T-helper 2 cell treated with Interferon-gamma antibody and Interleukin-4, amounts not matched to agents 100 ng/mL and 5 ng/mL, for 36 hours (primary cell): ENCODE measurements around the gene STYK1. TPM values are rescaled to one million over a fixed set of nuclear protein-coding genes. Genes with fewer than 3 reads are reported as not detected.

Source experiments
- intact Hi-C: fragments of 100-400 bp; cut with micrococcal nuclease; formaldehyde crosslinking; loops from one replicate; pipeline ENCODE4 v1.15.1; 2023
- total RNA-seq: library from RNA; stranded (reverse); gene quantifications from 2 replicates; pipeline ENCODE4 v1.2.3, GENCODE V29; 2022

Gene STYK1, protein sequence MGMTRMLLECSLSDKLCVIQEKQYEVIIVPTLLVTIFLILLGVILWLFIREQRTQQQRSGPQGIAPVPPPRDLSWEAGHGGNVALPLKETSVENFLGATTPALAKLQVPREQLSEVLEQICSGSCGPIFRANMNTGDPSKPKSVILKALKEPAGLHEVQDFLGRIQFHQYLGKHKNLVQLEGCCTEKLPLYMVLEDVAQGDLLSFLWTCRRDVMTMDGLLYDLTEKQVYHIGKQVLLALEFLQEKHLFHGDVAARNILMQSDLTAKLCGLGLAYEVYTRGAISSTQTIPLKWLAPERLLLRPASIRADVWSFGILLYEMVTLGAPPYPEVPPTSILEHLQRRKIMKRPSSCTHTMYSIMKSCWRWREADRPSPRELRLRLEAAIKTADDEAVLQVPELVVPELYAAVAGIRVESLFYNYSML
- total RNA-seq: 0.32 and 1.7 TPM in 2 replicates

GRCh38 chr12:10673659-10674384 is at the start of gene STYK1:
Gene STYK1 (minus strand): TSS chr12:10674052. CDS start chr12:10634618, 39,434 bp downstream.
- intact Hi-C loops: loop anchor here (1.0 to 5.0 kb wide), 5 partner anchors 48 to 522 kb away; partner anchors contain the start of genes MAGOHB and YBX3

DNA sequence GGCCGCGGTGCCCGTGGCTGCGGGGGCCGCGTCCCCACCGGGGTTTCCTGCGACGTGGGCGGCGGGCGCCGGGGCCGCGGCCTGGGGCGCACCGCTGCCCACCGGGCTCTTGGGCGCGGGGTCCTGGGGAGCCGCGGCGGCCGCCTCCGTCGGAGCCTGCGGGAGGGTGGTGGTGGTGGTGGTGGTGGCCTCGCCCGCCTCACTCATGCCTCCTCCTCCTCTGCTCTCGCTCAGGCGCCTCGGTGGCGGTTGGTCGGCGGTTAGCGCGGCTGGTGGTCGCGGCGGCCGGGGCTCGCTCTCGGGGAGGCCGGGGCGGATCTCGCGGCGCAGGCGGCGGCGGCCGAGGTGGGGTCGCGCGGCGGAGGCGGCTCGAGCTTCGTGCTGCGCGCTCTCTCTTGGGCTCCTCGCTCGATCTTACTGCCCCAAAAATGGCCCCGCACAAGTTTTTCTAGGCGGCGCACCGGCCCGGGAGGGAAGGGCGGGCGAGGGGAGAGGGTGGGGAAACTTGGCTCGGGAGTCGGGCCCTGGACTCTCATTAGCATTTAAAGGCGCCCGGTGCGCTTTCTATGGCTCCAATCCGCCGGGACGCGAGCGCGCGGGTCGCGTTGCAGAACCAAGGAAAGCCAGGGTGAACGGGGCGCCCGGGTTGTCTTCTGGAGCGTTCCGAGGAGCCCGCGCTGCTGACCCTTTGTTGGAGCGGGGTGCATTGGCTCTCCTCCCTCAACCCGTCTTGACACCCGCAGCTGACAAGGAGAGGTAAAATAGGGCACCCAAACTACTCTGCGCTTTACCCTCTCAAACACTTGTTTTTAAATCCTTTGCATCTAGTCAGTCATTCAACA is 49.3 kb upstream of the STYK1 start, which contains the start of gene YBX3:
Gene YBX3 (minus strand): TSS at position 419 of the 842 bp plus-strand sequence. CDS start 212 bp downstream, at position 207.
- intact Hi-C loops: loop anchor here (1.0 to 5.0 kb wide), 4 partner anchors 27 to 1259 kb away; partner anchors contain the start of genes GABARAPL1 and STYK1

DNA sequence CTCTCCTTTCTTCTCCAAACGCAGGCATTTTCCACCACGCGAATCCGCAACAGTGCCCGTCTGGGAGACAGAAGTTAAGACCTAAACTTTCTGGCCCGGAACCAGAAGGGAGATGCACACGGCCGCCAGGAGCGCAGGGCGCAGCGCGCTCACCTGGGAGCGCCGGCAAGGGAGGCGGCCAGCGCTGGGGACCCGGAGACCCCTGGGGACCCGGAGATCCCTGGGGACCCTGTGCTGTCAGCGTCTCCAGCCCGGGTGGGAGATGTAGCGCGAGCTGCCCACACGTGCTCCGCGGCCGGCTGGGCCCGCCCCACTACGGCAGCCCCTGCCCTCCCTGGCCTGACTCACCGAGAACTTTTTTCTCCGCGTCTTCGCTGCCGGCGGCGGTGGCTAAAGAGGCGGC is 48.7 kb upstream of the STYK1 start:
- intact Hi-C loops: loop anchor here (2.0 to 5.0 kb wide), 3 partner anchors 50 to 1260 kb away; partner anchors contain the start of genes GABARAPL1 and STYK1

DNA sequence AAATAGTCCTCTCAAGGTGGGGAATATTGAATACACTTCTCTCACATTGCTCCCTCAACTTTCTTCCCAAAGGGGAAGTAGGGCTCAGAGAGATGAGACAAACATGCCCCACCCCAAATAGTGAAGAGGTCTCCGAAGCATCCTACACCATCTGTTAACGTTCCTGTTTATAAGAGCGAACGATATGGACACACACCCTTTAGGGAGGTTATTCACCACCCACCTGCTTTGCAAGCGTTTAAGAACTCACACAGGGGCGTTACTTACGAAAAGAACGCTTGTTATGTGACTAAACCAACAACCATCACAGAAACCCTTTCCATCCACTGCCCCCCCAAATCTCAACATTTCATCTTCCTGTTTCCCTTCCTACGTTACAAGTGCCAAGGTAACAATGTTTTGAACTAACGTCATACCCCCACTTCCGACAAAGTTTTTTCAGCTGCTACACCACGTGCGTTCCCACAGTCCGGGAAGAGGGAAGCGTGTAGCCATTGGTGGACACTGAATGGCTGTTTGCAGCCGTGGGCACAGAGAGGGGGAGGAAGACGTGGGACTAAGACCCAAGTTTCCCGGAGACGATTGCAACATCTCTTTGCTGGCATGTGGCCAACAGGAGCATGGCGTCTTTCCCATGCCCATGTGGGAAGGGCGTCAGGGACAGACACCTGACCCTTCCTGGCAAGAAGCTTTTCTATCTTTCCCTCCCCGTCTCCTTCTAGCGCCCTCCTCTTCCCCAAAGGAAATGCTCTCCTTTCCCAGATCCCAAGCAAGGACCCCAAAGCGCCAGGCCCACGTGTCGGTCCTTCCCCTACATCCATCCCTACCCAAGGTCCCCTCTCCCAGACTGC is 48.0 kb upstream of the STYK1 start:
- intact Hi-C loops: loop anchor here (1.0 to 5.0 kb wide), 5 partner anchors 50 to 1260 kb away; partner anchors contain the start of genes GABARAPL1, MAGOHB, SMIM10L1 and STYK1

DNA sequence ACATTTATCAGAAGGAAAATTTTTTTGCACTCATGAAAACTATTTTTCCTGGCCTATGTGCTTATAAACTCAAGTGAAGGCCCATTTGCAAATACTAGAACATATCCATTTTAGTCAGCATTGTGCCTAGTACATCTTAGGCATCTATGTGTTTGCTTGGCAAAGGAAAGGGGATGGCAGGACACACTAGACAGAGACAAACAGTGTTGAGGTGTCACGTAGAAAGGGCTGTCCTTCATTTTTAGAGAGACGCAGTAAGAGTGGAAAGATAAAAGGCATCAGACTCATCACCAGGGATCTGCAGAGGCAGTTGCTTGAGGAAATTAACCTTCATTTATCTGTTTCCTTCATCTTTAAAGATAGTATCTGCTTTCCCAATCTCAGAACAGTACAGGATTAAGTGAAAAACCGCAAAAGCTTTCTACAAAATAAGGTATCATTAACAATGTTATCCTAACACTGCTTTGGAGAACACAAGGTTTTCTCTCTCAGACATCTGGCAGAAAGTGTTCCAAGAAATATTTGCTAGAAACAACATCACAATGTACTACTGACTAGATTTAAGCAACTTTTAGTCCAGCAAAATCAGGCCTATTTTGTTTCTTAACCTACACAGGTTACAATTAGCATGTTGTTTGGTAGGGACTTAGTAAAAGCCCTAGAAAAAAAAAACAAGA is 47.3 kb upstream of the STYK1 start:
- intact Hi-C loops: loop anchor here (1.0 to 5.0 kb wide), 4 partner anchors 49 to 1261 kb away; partner anchors contain the start of genes MAGOHB, SMIM10L1 and STYK1

- intact Hi-C loops: no loop called here
These were observed 45.6 kb upstream of the STYK1 start for GRCh38 chr12:10719482-10719881.

DNA sequence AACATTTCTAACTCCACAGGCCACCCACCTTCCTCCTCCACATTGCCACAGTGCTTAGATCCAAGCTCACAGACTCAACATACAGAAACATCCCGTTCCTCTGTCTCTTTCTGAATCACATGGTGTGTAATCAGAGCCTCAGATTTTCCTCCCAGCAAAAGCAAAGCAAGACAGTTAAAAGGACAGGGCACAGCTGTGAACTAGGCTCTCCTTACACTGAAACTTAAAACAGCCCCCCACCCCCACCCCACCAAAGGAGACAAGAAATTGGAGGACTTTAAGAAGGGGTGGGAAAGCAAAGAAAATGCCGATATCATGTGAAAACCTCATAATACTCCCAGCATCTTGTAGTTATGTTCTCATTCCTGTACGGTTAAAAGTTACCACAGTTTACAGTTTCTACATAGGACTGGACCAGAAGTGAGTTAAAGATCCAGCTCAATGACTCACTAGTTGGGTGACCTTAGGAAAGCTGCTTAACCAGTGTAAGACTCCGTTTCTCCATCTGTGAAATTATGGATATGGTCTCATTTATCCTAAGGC is 44.5 kb upstream of the STYK1 start:
- intact Hi-C loops: no loop called here

GRCh38 chr12:10717410-10717809 is 43.6 kb upstream of the STYK1 start:
- intact Hi-C loops: no loop called here

DNA sequence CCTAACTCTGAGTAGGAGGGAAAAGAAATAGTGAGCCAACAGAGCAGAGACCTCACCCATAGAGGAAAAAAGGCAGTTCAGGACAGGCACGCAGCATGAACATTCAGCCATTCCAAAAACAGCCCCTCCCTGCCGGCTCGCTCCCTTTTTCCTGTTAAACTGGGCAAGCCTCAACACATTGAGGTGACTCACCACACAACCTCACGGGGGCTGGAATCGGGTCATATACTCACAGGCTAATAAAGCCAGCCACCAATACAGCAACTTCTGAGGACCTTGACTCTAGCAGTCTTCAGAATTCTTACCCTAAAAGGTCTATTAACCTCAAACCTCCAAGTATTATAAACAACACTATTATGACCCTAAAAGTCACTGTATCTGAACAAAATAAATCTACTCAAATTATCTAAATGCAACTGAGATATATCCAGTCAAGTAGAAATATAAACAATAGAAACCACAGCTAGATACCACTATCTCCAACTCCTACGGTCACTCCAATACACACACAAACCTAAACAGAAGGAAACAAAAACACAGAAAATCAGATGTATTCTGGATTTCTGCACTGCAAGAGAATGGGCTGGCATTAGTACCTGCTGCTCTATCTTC is 43.0 kb upstream of the STYK1 start:
- intact Hi-C loops: no loop called here

- intact Hi-C loops: no loop called here
These were observed 42.4 kb upstream of the STYK1 start for GRCh38 chr12:10716277-10716676.

- intact Hi-C loops: no loop called here
These were observed 41.6 kb upstream of the STYK1 start for GRCh38 chr12:10715491-10715890.

GRCh38 chr12:10709808-10710207 is 36.0 kb upstream of the STYK1 start:
- intact Hi-C loops: no loop called here

GRCh38 chr12:10708862-10709261 is 35.0 kb upstream of the STYK1 start:
- intact Hi-C loops: no loop called here

GRCh38 chr12:10705655-10706054 is 31.8 kb upstream of the STYK1 start:
- intact Hi-C loops: no loop called here

- intact Hi-C loops: no loop called here
These were observed 28.0 kb upstream of the STYK1 start for GRCh38 chr12:10701843-10702242.

GRCh38 chr12:10701131-10701681 is 27.4 kb upstream of the STYK1 start:
- intact Hi-C loops: no loop called here

DNA sequence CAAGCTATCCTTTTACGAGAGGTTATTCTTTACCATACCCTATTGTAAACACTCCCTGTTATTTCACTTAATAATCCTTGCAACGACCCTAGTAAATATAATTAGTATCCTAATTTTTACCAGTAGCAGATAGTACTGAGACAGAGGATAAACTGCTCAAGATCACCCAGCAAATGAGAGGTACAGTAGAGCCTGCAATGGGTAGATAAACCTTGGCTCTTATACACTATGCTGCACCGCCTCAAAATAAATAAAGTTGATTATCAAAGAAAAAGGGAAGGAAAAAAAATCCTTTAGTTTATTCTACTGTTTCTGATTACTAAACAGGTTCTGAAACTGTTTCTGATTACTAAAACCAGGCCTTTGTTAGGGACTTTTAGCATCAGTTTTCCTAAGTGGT is 26.7 kb upstream of the STYK1 start:
- intact Hi-C loops: no loop called here

DNA sequence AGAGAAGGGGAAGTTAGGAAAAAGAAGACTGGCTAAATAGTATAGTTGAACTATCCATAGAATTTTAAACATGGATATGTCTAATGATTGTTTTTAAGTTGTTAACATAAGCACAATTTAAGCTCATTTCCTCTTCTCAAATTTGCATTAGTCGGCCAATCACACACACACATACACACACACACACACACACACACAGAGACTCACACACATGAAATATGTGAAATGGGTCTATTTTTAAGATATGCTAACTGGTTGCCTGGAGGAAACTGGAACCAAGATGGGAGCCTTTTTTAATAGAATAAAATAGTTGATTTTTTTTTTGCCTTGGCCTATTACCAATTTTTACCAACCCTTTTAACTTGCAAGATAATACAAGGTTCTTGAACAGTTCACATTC is 24.0 kb upstream of the STYK1 start:
- intact Hi-C loops: no loop called here
